Lower leg skin (tissue), 3 donors: Measurements from ENCODE around the gene MAFG.

Experiments used
- CTCF ChIP-seq, 3 donors: fragments of 450-650 bp; IDR thresholded peaks; one replicate each; pipeline ENCODE4 v1.5.1; 2016; ENCODE audit warnings: antibody characterized with exemption in 3 of 3, mild to moderate bottlenecking in 3 of 3, moderate library complexity in 2 of 3
- POLR2A ChIP-seq, 2 donors: fragments of 450-650 bp; IDR thresholded peaks; one replicate each; pipeline ENCODE4 v1.6.1; 2016 to 2017; ENCODE audit warnings: antibody characterized with exemption in 2 of 2, mild to moderate bottlenecking in 1 of 2, moderate library complexity in 1 of 2

GRCh38 chr17:81902023-81902652 is 25.4 kb downstream of the MAFG start, which contains the start of gene NPB:
- no peak for TF ChIP-seq CTCF (IDR thresholded peaks at IDR 0.05)
- TF ChIP-seq POLR2A (IDR thresholded peaks at IDR 0.05), result no peak
